Measurements from ENCODE around the gene LMNA. TPM values are rescaled to one million over a fixed set of nuclear protein-coding genes. Genes with fewer than 3 reads are reported as not detected.
A peak's percentile ranks its signal among the peaks of the same experiment; 100 is the strongest.
"Not testable (repeated sequence)": the region's sequence is repeated elsewhere in the genome, so short reads cannot be mapped to it uniquely, and the experiment has no call there.

LMNA gene
- total RNA-seq, 1 donor = 694 TPM

- no peak for TF ChIP-seq CTCF (IDR thresholded peaks at IDR 0.05; ENCODE audit: insufficient read depth, low read depth, low read length)
- no peak for DNase-seq (ENCODE audit: low read depth)
- no peak overlapping the region for H3K4me3 ChIP-seq (ENCODE audit: low read depth, low read length)
Observed at GRCh38 chr1:156165083-156165482, 50.6 kb downstream of the LMNA start.

DNA sequence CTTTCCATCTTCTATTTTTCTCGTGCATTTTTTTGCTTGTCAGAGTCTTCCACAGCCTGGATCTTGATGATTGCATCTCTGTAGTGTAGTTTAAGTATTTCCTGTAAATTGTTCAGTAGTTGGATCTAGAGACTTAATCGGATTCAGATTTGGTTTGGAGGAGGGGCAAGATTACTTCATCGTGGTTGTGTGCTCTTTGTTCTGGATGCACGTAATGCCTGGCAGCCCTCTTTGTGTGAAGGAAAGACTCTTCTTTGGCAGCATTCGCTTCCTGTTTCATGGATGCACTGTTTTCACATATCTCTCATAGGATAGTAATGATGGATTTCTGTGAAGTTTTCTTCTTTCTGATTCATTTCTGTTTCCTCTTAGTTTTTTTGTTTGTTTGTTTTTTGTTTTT lies 53.0 kb downstream of the LMNA start:
- TF ChIP-seq CTCF (IDR thresholded peaks at IDR 0.05; ENCODE audit: insufficient read depth, low read depth, low read length) = no peak
- no peak overlapping the region for H3K4me3 ChIP-seq (ENCODE audit: low read depth, low read length)
- DNase-seq (ENCODE audit: low read depth) = no peak

- DNase-seq (ENCODE audit: low read depth) = no peak
- no peak for TF ChIP-seq CTCF (IDR thresholded peaks at IDR 0.05; ENCODE audit: insufficient read depth, low read depth, low read length)
- no peak overlapping the region for H3K4me3 ChIP-seq (ENCODE audit: low read depth, low read length)
Observed at GRCh38 chr1:156172696-156173470, 58.4 kb downstream of the LMNA start.

GRCh38 chr1:156176610-156177210 lies 62.2 kb downstream of the LMNA start:
- no peak for TF ChIP-seq CTCF (IDR thresholded peaks at IDR 0.05; ENCODE audit: insufficient read depth, low read depth, low read length)
- no peak overlapping the region for H3K4me3 ChIP-seq (ENCODE audit: low read depth, low read length)
- no peak for DNase-seq (ENCODE audit: low read depth)

DNA sequence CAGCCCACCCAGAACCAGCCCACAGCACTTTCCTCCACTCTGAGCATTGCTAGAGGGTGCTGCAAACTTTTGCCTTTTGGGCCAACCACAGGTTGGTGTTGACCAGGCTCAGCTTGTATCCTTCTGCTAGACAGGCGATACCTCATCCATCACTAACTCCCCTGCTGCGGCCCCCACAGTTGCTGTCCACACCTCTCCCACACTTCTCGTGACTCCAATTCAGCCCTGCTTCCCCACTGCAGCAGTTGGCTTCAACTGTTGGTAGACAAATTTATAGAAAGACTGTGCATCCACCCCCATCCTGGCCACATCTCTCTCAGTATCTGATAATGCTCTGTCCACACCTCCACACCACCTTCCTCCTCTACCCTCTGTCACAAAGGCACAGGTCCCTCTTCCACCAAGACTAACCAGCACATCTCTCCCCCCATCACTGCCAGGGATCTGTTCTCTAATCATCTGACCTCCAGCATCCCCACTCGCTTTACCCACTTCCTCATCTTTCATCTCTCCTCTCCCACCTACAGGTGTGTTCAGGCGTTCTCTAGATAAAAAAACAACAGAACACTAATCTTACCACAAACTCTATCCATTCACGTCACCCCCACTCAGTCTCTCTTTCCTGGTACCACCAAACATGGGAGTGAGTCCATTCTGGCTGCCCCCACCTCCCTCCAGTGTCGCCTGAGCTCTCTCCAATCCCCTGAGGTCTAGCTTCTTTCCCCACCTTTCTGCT lies 63.6 kb downstream of the LMNA start:
- no peak for TF ChIP-seq CTCF (IDR thresholded peaks at IDR 0.05; ENCODE audit: insufficient read depth, low read depth, low read length)
- no peak overlapping the region for H3K4me3 ChIP-seq (ENCODE audit: low read depth, low read length)
- no peak for DNase-seq (ENCODE audit: low read depth)

DNA sequence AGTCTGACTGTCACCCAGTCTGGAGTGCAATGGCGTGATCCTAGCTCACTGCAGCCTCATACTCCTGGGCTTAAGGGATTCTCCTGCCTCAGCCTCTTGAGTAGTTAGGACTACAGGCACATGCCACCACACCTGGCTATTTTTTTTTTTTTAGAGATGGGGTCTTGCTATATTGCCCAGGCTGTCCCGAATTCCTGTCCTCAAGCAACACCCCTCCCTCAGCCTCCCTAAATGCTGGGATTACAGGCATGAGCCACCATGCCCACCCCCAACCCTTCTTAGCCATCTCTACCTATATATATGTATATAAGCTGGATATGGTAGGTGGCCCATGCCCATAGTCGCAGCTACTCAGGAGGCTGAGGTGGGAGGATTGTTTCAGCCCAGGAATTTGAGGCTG lies 66.0 kb downstream of the LMNA start:
- DNase-seq (ENCODE audit: low read depth) = no peak
- no peak overlapping the region for H3K4me3 ChIP-seq (ENCODE audit: low read depth, low read length)
- TF ChIP-seq CTCF (IDR thresholded peaks at IDR 0.05; ENCODE audit: insufficient read depth, low read depth, low read length) = no peak

- DNase-seq (ENCODE audit: low read depth); H3K4me3 ChIP-seq (ENCODE audit: low read depth, low read length): not testable (repeated sequence)
Observed at GRCh38 chr1:156181391-156181924, 66.9 kb downstream of the LMNA start.

- not testable (repeated sequence) for DNase-seq (ENCODE audit: low read depth); H3K4me3 ChIP-seq (ENCODE audit: low read depth, low read length)
Observed at GRCh38 chr1:156182010-156182779, 67.7 kb downstream of the LMNA start.

DNA sequence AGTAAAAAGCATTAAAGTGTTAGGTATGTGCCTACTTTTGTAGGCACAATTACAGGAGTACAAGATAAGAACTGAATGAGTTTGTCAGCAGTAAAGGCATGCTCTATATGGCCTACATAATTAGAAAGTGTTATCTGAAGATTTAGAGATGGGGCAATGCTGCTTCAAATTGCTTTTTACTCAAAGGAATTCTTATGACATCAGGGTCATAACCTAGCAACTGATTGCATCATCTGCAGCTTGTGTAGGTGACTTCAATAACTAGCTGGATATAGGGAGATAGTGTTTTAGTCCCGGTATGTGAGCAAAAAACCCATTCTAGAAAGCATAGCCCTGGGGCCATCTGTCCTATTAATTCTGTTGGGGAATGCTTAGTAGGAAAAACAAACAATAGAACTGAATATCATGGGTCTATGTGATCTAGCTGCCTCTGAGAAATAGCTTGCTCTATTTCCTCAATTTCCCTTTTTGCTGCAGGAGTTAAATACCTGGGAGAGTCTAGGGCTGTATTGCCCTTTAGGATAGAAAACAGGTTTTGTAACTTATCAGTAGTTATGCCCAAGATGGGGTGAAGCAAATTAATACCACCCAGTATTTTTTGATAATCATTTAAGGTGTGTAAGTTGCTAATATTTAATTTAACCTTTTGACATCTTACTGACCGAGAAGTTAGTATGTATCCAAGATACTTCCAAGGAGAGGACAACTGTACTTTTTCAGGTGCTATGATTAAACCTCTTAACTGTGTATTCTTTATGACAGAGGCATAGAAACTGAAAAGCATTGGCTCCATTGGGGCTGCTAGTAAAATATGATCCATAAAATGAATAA lies 72.1 kb downstream of the LMNA start:
- peak; percentile 20 for DNase-seq (ENCODE audit: low read depth)

More for the DNA sequence above, 72.1 kb downstream of the LMNA start:
- H3K4me3 ChIP-seq (ENCODE audit: low read depth, low read length) = not testable (repeated sequence)
